Muscle of leg (tissue), 11 donors: ENCODE measurements around the gene C11orf91. TPM values are rescaled to one million over a fixed set of nuclear protein-coding genes. Genes with fewer than 3 reads are reported as not detected.
"Not testable (repeated sequence)": the region's sequence is repeated elsewhere in the genome, so short reads cannot be mapped to it uniquely, and the experiment has no call there.

ENCODE experiments used
- DNase-seq: peaks from one replicate; pipeline ENCODE4 v3.0.0; 2013
- H3K27ac ChIP-seq: one replicate; pipeline ENCODE4 v1.5.1; 2013; ENCODE audit warnings: mild to moderate bottlenecking, low read length, control low read depth
- H3K27me3 ChIP-seq: one replicate; pipeline ENCODE4 v1.6.1; 2013; ENCODE audit warnings: low read length; ENCODE audit not compliant: control insufficient read depth, insufficient read depth
- H3K36me3 ChIP-seq: one replicate; pipeline ENCODE4 v1.6.1; 2013; ENCODE audit warnings: low read length; ENCODE audit not compliant: control insufficient read depth, insufficient read depth
- H3K4me1 ChIP-seq: one replicate; pipeline ENCODE4 v1.6.1; 2013; ENCODE audit warnings: low read length; ENCODE audit not compliant: control insufficient read depth, insufficient read depth
- H3K4me3 ChIP-seq: one replicate; pipeline ENCODE4 v1.5.1; 2013; ENCODE audit warnings: low read length, control low read depth
- H3K9me3 ChIP-seq: replicated peaks from 2 replicates; pipeline ENCODE4 v1.6.1; 2013; ENCODE audit warnings: low read depth, low read length; ENCODE audit not compliant: control insufficient read depth
- WGBS: methylation state at CpG from one replicate; pipeline ENCODE4 v1.1.5; 2013; ENCODE audit warnings: missing lambda C conversion rate; ENCODE audit not compliant: insufficient coverage; 5-methylcytosine and 5-hydroxymethylcytosine counted together
- polyA plus RNA-seq, 8 donors: library from polyadenylated mRNA; unstranded; fragments of 120-200 nt; gene quantifications; one replicate each; pipeline versions ENCODE4 v1.2.1 to v1.2.3, GENCODE V29; 2013; ENCODE audit warnings: inconsistent platforms in 1 of 8, low replicate concordance in 1 of 8; ENCODE audit not compliant: insufficient read length in 8 of 8, insufficient read depth in 1 of 8
- total RNA-seq: library from RNA; stranded (reverse); fragments of 120-200 nt; gene quantifications from one replicate; pipeline ENCODE4 v1.2.4, GENCODE V29; 2013

C11orf91 gene
- total and polyA plus RNA-seq, 9 donors, result not detected

- Histone ChIP-seq H3K9me3 (peaks cover 4% of the 10 kb centered on the region), H3K4me1 (peaks cover 29% of the 10 kb centered on the region), H3K27me3 (no peaks in the 10 kb centered on the region), H3K4me3 (no peak overlapping the region), H3K36me3 (no peaks in the 10 kb centered on the region), H3K27ac (peak overlapping the region; percentile 88)
- 49% methylated on average over 3 of the region's 8 CpGs for WGBS
- peak; percentile 56 for DNase-seq
These were observed 10.1 kb downstream of the C11orf91 start for GRCh38 chr11:33690290-33691065.

DNA sequence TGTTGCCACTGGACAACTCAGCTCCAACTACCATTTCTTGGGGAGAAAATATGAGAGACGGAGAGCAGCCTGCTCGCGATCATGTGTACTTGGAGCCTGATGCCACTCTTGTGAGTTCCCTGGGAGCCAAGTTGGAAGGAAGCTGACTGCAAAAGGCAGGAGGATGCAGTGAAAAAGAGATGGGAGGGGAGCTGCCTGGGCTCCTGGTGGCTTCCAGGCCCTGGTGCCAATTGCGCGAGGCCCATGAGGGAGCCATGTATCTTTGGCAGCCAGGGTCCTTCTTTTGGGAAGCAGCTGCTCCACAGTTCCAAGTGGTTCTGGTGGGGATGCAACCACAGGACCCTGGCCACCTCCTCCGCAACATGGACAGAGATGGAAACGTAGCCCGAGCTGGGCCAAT lies 11.1 kb downstream of the C11orf91 start:
- Histone ChIP-seq H3K27ac (peak overlapping the region; percentile 49), H3K4me3 (no peak overlapping the region), H3K4me1 (peaks cover 24% of the 10 kb centered on the region), H3K27me3 (no peaks in the 10 kb centered on the region), H3K9me3 (peaks cover 4% of the 10 kb centered on the region), H3K36me3 (no peaks in the 10 kb centered on the region)
- 87% methylated on average over 5 of the region's 8 CpGs for WGBS
- no peak for DNase-seq

GRCh38 chr11:33689085-33689484 lies 11.5 kb downstream of the C11orf91 start:
- Histone ChIP-seq H3K4me1 (peaks cover 24% of the 10 kb centered on the region), H3K27ac (no peak overlapping the region)
- no CpG with 5 or more reads among the region's 4 CpGs for WGBS

GRCh38 chr11:33687733-33688479 lies 12.7 kb downstream of the C11orf91 start:
- Histone ChIP-seq H3K36me3 (no peaks in the 10 kb centered on the region), H3K27ac (no peak overlapping the region), H3K27me3 (no peaks in the 10 kb centered on the region), H3K4me1 (peaks cover 23% of the 10 kb centered on the region), H3K9me3 (peaks cover 4% of the 10 kb centered on the region), H3K4me3 (no peak overlapping the region)
- 100% methylated on average over 1 of the region's 2 CpGs for WGBS
- peak; percentile 71 for DNase-seq

More at GRCh38 chr11:33689085-33689484, 11.5 kb downstream of the C11orf91 start:
- no peaks in the 10 kb centered on the region for H3K36me3 ChIP-seq
- H3K4me3 ChIP-seq, result no peak overlapping the region
- H3K27me3 ChIP-seq, result no peaks in the 10 kb centered on the region
- no peak for DNase-seq
- peaks cover 4% of the 10 kb centered on the region for H3K9me3 ChIP-seq

DNA sequence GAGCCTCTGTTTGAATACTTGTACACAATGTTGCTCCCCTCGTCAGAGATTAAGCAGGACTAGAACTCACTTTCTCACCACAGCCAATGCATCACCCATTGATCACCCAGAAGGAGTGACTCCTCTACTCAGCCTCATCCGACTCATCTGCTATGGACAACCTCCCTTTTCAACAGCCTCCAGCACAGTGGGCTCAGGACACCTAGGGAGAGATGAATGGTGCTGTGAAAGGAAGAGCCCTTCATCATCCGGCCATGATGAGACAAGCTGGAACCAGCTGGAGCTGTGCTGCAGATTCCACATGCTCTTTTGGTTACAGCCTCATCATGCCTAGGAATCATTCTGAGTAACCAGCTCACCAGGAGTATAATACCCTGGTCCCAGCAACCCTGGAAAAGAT lies 15.5 kb downstream of the C11orf91 start:
- WGBS, result 52% methylated on average over 2 of the region's 3 CpGs
- no peak for DNase-seq
- Histone ChIP-seq H3K27me3 (peaks cover 2% of the 10 kb centered on the region), H3K36me3 (no peaks in the 10 kb centered on the region), H3K4me1 (no peaks in the 10 kb centered on the region), H3K27ac (no peak overlapping the region), H3K4me3 (no peak overlapping the region), H3K9me3 (peaks cover 4% of the 10 kb centered on the region)

DNA sequence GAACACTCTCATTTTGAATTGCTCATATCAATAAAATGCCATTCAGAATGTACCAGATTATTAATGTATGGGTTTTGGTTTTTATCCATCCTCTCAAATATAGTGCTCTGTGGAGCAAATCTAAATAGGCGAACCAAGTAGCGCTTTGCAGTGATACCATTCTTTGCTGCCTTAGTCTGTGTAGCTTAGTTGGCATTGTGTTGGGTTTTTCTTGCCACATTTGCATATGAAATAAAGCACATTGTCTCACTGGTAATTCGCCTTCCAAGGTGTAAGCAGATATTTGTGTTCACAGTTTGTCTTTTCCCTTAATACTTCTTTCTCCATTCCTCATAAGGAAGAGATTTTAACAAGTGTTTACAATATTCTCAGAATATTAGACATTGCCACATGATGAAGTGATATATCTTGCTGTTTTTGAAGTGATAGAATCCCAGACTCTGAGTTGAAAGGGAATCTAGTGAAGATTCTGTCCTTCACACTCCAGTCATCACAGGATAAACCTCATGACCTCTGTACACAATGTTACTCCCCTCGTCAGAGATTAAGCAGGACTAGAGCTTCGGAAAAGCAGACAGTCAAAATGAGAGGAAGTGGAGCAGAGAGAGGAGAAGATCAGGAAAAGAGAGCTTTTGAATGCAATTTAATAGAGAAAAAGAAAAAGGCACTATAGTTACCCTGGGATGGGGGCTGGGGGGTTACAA lies 16.5 kb downstream of the C11orf91 start:
- H3K36me3 ChIP-seq, result no peaks in the 10 kb centered on the region
- no peak overlapping the region for H3K4me3 ChIP-seq
- DNase-seq, result no peak
- no peak overlapping the region for H3K27ac ChIP-seq
- 17% methylated on average over 1 of the region's 5 CpGs for WGBS
- H3K9me3 ChIP-seq, result peaks cover 4% of the 10 kb centered on the region
- H3K4me1 ChIP-seq, result no peaks in the 10 kb centered on the region
- H3K27me3 ChIP-seq, result peaks cover 2% of the 10 kb centered on the region

DNA sequence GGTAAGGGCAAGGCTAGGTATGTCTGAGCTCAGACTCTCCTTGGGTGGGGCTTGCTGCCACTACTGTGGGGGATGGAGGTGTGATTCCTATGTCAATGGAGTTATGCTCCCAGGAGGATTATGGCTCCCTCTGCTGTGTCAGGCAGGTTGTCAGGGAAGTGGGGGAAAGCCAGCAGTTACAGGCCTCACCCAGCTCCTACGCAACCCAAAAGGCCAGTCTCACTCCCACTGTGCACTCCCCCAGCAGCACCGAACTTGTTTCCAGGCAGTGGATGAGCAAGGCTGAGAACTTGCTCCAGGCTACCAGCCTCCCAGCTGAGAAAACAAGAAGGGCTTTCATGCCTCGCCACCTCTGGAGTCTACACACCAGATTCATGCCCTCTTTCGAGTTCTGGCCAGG lies 18.2 kb downstream of the C11orf91 start:
- H3K4me3 ChIP-seq, result no peak overlapping the region
- 91% methylated on average over 2 of the region's 4 CpGs for WGBS
- no peaks in the 10 kb centered on the region for H3K4me1 ChIP-seq
- H3K36me3 ChIP-seq, result no peaks in the 10 kb centered on the region
- H3K27ac ChIP-seq, result no peak overlapping the region
- DNase-seq, result no peak
- peaks cover 3% of the 10 kb centered on the region for H3K9me3 ChIP-seq
- H3K27me3 ChIP-seq, result peaks cover 2% of the 10 kb centered on the region

DNA sequence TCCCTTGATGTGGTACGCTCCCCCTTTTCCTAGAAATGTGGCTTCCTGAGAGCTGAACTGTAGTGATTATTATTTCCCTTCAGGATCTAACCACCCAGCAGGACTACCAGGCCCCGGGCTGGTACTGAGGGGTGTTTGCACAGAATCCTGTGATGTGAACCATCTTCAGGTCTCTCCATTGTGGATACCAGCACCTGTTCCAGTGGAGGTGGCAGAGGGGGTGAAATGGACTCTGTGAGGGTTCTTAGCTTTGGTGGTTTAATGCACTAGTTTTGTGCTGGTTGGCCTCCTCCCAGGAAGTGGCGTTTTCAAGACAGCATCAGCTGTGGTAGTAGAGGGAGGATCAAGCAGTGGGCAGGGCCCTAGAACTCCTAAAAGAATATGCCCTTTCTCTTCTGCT lies 18.6 kb downstream of the C11orf91 start:
- 80% methylated on average over 2 of the region's 3 CpGs for WGBS
- Histone ChIP-seq H3K27ac (no peak overlapping the region), H3K36me3 (no peaks in the 10 kb centered on the region)

GRCh38 chr11:33678616-33679015 lies 22.0 kb downstream of the C11orf91 start:
- H3K4me1 ChIP-seq, H3K9me3 ChIP-seq, H3K27ac ChIP-seq, H3K36me3 ChIP-seq, H3K27me3 ChIP-seq, DNase-seq, H3K4me3 ChIP-seq: not testable (repeated sequence)
- no CpG with 5 or more reads among the region's 1 CpG for WGBS

More for the DNA sequence above, 18.6 kb downstream of the C11orf91 start:
- DNase-seq, result no peak
- Histone ChIP-seq H3K4me3 (no peak overlapping the region), H3K9me3 (no peaks in the 10 kb centered on the region), H3K27me3 (peaks cover 2% of the 10 kb centered on the region), H3K4me1 (no peaks in the 10 kb centered on the region)
